Cardiac muscle cell (in vitro differentiated cells and primary cell): ENCODE data around the gene C5orf15. TPM values are rescaled to one million over a fixed set of nuclear protein-coding genes. Genes with fewer than 3 reads are reported as not detected.

ENCODE experiments used
- DNase-seq, 2 donors: peaks; one replicate each; pipeline versions ENCODE4 v3.0.0 to v3.0.0-alpha.2; 2010 to 2017; ENCODE audit warnings: low read depth in 1 of 2, low spot score in 1 of 2
- H3K27ac ChIP-seq: fragments of 200-600 bp; sonication (generic); 2 replicates; pipeline ENCODE4 v1.5.1; 2016
- H3K27me3 ChIP-seq: fragments of 200-600 bp; sonication (generic); 2 replicates; pipeline ENCODE4 v1.6.0; 2016; ENCODE audit warnings: control low read depth
- H3K36me3 ChIP-seq: fragments of 200-600 bp; sonication (generic); 2 replicates; pipeline ENCODE4 v1.5.1; 2016; ENCODE audit warnings: control low read depth
- H3K4me1 ChIP-seq: fragments of 200-600 bp; sonication (generic); 2 replicates; pipeline ENCODE4 v1.8.1; 2017; ENCODE audit warnings: low read depth, mild to moderate bottlenecking, mixed run types
- H3K4me3 ChIP-seq: fragments of 200-600 bp; sonication (generic); 2 replicates; pipeline ENCODE4 v1.5.1; 2016; ENCODE audit warnings: mild to moderate bottlenecking
- H3K9me3 ChIP-seq: fragments of 200-600 bp; sonication (generic); 2 replicates; pipeline ENCODE4 v1.5.1; 2017; ENCODE audit warnings: low read depth, mild to moderate bottlenecking, control low read depth
- polyA plus RNA-seq: library from polyadenylated mRNA; unstranded; fragments of >200 nt; fragmentation: Nextera tagmentation; extraction: Ambion mirVana; gene quantifications from 2 replicates; pipeline ENCODE4 v1.2.1, GENCODE V29; 2016
- total RNA-seq: library from RNA; depleted of rRNA; stranded (reverse); fragments of >200 nt; gene quantifications from 2 replicates; pipeline ENCODE4 v1.2.3, GENCODE V29; 2016
- TF ChIP-seq, protein P1 (sequence below): IDR thresholded peaks from 2 replicates; pipeline ENCODE4 v1.5.1; 2012; ENCODE audit warnings: low read depth, mild to moderate bottlenecking, low read length

C5orf15 gene
- total and polyA plus RNA-seq, 2 experiments from 2014 or later = 58.5 to 87.8 TPM

DNA sequence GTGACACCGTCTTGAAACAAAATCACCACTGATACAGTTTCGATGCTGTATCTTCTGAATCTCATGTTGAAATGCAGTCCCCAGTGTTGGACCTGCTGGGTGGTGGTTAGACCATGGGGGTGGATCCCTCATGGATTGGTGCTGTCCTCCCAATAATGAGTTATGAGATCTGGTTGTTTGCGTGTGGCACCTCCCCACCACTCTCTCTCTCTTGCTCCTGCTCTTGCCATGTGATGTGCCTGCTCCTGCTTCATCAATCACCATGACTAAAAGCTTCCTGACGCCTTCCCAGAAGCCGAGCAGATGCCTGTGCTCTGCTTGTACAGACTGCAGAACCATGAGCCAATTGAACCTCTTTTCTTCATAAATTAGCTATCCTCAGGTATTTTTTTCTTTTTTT, 15.2 kb upstream of the C5orf15 start:
- no peak overlapping the region for H3K27ac ChIP-seq
- H3K4me1 ChIP-seq = peaks cover 10% of the 10 kb centered on the region
- no peak for DNase-seq
- no peaks in the 10 kb centered on the region for H3K9me3 ChIP-seq
- no peaks in the 10 kb centered on the region for H3K27me3 ChIP-seq
- TF ChIP-seq, protein P1, sequence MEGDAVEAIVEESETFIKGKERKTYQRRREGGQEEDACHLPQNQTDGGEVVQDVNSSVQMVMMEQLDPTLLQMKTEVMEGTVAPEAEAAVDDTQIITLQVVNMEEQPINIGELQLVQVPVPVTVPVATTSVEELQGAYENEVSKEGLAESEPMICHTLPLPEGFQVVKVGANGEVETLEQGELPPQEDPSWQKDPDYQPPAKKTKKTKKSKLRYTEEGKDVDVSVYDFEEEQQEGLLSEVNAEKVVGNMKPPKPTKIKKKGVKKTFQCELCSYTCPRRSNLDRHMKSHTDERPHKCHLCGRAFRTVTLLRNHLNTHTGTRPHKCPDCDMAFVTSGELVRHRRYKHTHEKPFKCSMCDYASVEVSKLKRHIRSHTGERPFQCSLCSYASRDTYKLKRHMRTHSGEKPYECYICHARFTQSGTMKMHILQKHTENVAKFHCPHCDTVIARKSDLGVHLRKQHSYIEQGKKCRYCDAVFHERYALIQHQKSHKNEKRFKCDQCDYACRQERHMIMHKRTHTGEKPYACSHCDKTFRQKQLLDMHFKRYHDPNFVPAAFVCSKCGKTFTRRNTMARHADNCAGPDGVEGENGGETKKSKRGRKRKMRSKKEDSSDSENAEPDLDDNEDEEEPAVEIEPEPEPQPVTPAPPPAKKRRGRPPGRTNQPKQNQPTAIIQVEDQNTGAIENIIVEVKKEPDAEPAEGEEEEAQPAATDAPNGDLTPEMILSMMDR = no peak
- no peak overlapping the region for H3K4me3 ChIP-seq
- peaks cover 41% of the 10 kb centered on the region for H3K36me3 ChIP-seq

DNA sequence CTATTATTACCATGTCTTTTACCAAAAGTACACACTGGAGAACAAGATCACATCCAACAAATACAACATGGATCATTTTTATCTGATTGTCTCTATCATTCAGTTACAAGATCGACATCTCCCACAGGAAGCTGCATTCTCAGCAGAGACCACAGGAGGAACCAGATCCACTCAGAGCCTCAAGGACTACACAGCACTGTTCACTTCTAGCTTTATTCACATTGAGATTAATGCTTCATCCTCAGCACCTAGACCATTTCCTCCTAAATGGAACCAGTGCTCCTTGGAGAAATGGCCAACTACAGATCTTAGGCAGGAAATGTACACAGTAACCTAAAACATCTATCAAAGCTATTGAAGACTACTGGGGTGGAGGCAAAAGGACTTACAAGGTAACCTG, 13.3 kb upstream of the C5orf15 start:
- Histone ChIP-seq H3K27me3 (no peaks in the 10 kb centered on the region), H3K36me3 (peaks cover 23% of the 10 kb centered on the region), H3K4me1 (peaks cover 13% of the 10 kb centered on the region), H3K4me3 (no peak overlapping the region), H3K27ac (no peak overlapping the region), H3K9me3 (no peaks in the 10 kb centered on the region)
- no peak for DNase-seq
- TF ChIP-seq, protein P1 = no peak

DNA sequence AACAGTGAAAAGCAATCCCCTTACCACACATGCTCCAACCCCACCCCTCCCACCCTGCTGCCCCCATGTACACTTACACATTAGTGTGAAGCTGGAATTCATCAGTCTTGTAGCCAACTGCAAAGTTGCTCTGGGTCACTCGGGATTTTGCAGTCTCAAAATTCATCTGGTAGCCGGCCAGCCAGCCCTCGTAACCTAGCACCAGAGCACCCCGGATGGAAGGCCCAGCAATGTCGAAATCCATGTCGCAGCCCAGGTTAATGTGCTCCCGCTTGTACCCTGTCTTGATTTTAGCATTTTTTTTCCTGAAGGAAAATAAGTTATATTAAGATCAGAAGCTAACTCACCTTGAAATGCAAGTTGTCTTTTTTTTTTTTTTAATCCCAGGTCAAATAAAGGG, 12.2 kb upstream of the C5orf15 start:
- Histone ChIP-seq H3K36me3 (peaks cover 25% of the 10 kb centered on the region), H3K4me1 (peaks cover 13% of the 10 kb centered on the region), H3K4me3 (no peak overlapping the region), H3K9me3 (no peaks in the 10 kb centered on the region), H3K27ac (no peak overlapping the region), H3K27me3 (no peaks in the 10 kb centered on the region)
- no peak for DNase-seq
- TF ChIP-seq, protein P1 = no peak

DNA sequence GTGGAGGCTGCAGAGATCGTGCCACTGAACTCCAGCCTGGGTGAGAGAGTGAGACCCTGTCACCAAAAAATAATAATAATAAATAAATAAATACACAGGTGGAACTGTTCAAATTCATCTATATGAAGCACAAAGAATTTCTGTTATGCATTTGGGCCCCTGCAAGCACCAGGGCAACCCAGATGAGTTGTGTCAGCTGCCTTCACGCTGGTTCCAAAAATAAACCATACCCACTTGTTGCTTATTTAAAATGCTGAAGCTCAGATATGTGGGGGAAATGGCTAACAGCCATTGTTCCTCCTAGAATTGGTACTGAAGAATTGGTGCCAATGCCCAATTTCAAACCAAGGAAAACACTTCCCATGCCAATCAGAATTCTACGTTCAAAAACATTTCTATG, 10.5 kb upstream of the C5orf15 start:
- peaks cover 33% of the 10 kb centered on the region for H3K36me3 ChIP-seq
- peaks cover 13% of the 10 kb centered on the region for H3K4me1 ChIP-seq
- H3K27ac ChIP-seq = peak overlapping the region; percentile 59
- no peak overlapping the region for H3K4me3 ChIP-seq
- H3K27me3 ChIP-seq = no peaks in the 10 kb centered on the region
- H3K9me3 ChIP-seq = no peaks in the 10 kb centered on the region
- no peak for DNase-seq
- TF ChIP-seq, protein P1 = no peak

DNA sequence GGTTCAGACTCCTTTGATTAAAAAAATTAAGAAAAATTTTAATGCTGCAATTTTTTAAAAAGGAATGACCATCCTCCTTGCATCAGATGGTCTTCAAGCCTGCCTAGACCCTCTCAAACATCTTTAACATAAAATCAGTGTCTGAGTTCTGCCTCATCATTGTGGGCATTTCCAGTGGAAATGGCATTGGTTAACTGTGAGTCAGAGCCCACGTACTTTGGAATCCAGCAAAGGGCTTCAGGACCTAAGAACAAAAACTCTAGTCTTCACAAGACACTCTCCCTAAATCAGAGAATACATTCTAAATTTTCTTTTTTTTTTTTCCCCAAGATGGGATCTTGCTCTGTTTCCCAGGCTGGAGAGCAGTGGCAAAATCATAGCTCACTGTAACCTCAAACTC, 9.4 kb upstream of the C5orf15 start:
- Histone ChIP-seq H3K4me3 (no peak overlapping the region), H3K27ac (peak overlapping the region; percentile 59), H3K36me3 (peaks cover 35% of the 10 kb centered on the region), H3K9me3 (no peaks in the 10 kb centered on the region), H3K27me3 (no peaks in the 10 kb centered on the region), H3K4me1 (peaks cover 13% of the 10 kb centered on the region)
- peak in 1 of 2 donors; percentile 62 for DNase-seq
- TF ChIP-seq, protein P1 = no peak
